ENCODE data around the gene TAS2R38.

Gene TAS2R38

GRCh38 chr7:141975806-141976523, 2.4 kb upstream of the TAS2R38 start:
- DNase-seq (ENCODE audit: low read depth): no peak

DNA sequence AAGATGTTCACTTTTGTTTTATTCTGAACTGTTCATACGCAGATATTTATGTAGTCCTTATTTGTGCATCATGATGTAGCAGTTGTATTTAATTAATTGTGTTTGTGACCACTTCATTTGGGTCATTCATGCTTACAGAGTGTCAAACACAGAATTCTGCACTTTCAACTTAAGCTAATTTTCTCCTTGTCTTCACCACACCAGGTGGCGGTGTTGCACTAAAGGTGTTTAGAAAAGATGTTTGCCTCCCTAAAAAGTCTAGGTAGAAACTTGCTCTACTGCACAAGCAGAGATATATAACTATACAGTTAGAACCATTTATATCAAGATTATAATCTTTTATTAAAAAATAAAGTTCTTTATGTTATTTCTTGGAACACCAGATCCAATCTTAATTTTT, 1.3 kb upstream of the TAS2R38 start:
- no peak for DNase-seq (ENCODE audit: low read depth)

DNA sequence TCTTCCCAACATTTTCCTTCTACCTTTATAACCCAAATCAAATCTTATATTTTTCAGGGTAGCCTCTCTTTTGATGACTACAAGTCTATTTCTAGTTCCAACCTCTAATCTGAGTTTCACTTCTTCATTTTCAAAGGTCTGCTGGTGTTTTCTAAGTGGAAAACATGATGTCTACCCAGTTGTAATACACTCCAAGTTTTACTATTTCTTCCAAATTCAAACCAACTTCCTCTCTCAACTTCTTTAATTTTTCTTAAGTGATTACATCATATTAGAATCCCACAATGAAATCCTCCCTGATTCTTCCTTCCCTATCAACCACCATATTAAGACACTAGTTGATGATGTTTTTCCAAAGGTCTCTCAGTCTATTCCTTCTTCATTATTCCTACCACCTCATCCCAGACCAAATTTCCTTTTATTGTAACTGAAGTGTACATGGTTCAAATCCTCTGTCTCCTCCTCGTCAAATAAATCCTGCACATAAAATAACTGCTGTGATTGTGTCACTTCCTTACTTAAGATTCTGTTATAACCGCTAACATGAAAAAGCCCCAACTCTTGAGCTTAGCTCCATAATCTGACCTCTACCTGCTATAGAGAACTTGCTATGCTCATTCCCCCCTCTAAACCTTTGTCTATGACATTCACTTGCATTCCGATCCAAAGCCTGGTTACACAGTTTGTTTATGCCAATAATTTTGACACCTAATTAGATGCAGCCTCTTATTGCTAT, 12.7 kb downstream of the TAS2R38 start:
- no peak for DNase-seq (ENCODE audit: low read depth)

- no peak for DNase-seq (ENCODE audit: low read depth)
Measured at GRCh38 chr7:141956084-141956483, 17.5 kb downstream of the TAS2R38 start.

GRCh38 chr7:141954334-141954733, 19.2 kb downstream of the TAS2R38 start:
- no peak for DNase-seq (ENCODE audit: low read depth)

DNA sequence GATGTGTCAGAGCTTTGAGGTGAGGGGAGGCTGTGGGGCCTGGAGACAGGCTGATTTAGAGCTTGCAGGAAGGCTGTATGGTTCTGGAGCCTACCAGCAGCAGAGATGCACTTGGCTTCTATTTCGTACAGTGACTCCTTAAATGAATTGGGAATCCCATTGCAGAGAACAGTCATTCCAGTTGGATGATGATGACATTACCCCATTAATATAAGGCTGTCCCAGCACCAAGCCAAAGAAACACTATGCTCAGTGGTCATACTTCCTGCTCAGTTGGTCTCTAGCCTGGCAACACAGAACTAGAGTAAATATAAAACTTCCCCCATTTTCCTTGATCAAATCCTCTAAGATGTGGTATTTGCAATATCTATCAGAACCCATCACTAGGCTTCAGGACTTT, 21.1 kb downstream of the TAS2R38 start:
- DNase-seq (ENCODE audit: low read depth): no peak

DNA sequence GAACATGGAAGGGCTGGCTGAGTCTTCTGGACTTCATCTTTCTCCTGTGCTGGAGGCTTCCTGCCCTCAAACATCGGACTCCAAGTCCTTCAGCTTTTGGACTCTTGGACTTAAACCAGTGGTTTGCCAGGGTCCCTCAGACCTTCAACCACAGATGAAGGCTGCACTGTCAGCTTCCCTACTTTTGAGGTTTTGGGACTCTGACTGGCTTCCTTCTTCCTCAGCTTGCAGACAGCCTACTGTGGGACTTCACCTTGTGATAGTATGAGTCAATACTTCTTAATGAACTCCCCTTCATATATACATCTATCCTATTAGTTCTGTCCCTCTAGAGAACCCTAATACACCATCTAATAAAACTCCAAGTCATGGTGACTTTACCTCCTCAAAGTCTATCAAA, 22.8 kb downstream of the TAS2R38 start:
- no peak for DNase-seq (ENCODE audit: low read depth)

DNA sequence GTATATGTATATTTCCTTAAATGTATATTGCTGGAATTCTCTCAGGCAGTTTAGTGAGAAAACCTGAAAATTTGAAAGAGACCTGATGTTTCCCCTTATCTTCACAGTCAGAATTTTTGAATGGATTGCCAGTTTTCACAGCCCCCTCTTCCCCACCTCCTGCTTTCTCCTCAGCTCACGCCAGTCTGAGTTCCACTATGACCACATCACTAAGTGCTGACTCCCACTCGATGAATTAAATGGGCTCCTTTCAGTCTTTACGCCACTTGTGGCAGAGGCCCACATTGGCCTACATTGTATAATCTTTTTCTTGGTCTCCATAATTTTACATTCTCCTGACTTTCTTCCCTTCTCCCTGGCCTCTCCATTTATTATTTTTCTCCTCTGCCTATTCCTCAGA, 23.7 kb downstream of the TAS2R38 start:
- no peak for DNase-seq (ENCODE audit: low read depth)

DNA sequence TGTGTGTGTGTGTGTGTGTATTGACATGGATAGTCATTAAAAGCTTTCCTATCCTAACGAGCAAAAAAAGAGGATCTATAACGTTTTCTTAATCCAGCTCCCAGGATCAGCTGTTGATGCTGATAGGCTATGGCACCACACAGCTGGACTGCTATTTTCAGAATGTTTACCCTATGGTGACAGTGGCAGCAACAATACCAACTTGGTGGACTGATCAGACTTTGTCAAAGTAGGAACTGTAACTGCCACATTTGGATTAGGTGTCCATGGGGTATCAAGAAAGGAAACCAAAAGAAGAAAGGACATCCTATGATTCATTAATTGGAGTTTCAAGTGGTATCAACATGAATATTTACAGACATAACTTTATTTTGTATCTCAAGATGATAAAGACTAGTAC, 24.1 kb downstream of the TAS2R38 start:
- no peak for DNase-seq (ENCODE audit: low read depth)

GRCh38 chr7:141949021-141949420, 24.6 kb downstream of the TAS2R38 start:
- no peak for DNase-seq (ENCODE audit: low read depth)

DNA sequence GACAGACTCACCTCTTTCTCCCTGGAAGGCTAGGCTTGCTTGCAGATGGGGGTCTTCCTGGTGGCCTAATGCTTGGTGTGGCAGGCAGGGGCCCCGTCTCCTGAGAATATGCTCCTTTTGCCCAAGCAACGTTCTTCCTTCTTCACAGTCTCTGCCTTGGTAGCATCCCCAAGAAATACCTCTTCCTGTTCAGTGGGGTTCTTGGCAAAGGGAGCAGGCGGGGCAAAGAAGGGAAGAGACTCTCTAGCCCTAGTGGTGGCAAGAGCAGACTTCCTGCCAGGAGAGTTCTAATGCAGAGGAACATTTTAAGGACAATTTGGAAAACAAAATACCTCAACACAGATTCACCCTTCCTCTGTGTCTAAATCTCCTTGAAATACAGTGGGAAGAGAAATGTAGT, 26.8 kb downstream of the TAS2R38 start, which contains the start of gene CLEC5A:
Gene CLEC5A (minus strand): TSS at position 179 of the 400 bp plus-strand sequence. CDS start 682 bp downstream, outside the sequence.
- no peak for DNase-seq (ENCODE audit: low read depth)

DNA sequence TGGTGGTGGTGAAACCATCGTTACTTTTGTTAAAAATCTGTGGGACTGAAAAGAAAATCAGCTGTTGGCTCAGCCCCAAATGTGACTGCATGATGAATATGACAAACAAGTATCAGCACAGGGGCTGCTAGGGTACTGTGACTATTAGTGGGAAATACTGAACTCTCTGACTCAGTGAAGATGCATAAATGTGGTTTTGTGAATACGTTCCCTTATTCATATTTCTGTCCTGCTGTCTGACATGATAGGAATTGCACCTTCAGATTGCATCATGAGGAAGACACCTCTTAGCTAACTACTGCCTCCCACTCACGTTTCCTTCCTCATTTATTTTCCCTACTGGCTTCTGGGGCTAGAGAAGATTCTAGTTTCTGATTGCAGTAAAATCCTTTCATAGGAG, 28.2 kb downstream of the TAS2R38 start:
- DNase-seq (ENCODE audit: low read depth): no peak

DNA sequence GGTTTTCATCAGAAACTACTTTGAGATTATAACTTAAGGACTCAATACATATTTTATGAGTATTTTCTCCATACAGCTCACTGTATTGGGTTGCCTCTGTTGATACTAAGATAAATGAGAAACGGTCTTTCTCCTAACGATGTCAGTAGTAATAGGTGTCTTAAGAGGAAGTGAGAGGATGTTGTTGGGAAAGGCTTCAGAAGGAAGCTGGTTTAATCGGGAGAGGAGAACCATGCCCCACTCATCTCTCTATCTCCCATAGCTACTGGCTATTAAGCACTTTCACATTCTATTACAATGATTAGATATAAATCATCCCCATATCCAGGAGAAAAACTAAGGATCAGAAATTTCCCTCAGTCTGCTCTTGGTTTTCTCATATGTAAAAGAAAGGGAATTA, 28.8 kb downstream of the TAS2R38 start:
- no peak for DNase-seq (ENCODE audit: low read depth)

DNA sequence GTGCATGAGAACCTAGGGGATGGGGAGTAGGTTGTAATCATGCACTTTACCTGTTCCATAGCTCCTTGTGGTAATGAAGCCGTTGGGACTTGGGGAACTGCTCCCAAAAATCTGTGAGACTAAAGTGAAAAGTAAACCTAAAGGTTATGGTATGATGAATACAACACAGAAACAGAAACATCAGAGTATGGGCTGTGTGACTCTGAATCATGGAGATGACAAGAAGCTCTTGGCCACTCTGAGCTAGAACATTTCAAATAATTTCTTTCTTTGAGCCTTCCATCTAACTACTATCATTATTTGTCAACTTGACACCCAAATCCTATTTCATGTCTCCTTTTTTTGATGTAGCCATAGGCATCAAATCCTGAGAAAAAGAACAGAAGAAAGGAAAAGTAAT, 29.7 kb downstream of the TAS2R38 start:
- DNase-seq (ENCODE audit: low read depth): no peak

- no peak for DNase-seq (ENCODE audit: low read depth)
Measured at GRCh38 chr7:141941075-141941474, 32.5 kb downstream of the TAS2R38 start.

- no peak for DNase-seq (ENCODE audit: low read depth)
Measured at GRCh38 chr7:141930211-141930610, 43.4 kb downstream of the TAS2R38 start.

- DNase-seq (ENCODE audit: low read depth): no peak
Measured at GRCh38 chr7:141928845-141929195, 44.8 kb downstream of the TAS2R38 start.

DNA sequence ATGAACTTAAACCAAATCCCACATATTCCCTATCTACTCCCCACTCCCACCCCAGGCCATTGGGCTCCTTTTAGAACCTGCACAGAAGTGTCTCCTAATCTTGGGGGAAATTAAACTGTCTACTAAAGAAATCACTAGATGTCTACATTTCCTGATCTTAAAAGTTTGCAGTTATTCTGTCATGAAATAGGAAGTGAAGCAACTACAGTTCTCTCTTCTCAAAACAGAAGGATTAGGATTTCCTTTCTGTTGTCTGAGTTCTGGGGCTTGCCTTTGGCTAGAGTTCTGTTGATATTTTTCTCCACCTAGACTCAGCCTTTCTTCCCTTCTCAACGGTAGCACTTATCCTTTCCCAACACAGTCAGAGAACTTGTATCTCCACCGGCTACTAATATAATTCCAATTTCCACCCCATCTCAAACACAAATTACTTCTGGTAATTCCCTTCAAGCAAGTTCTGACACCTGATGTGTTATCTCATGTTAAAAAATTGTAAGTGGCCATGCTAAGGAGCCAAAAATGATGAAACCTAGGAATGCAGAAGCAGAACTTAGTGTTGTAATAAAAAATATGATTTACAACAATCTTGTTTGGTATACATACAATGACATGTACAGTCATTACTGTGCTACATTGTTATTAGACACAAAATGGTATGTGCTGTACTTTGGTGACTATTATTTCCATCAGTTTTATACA, 45.3 kb downstream of the TAS2R38 start:
- no peak for DNase-seq (ENCODE audit: low read depth)
